SK-N-SH (cell line): ENCODE measurements around the gene PIAS1. TPM values are rescaled to one million over a fixed set of nuclear protein-coding genes. Genes with fewer than 3 reads are reported as not detected.
A peak's percentile ranks its signal among the peaks of the same experiment; 100 is the strongest.

Experiments used
- CTCF ChIA-PET: fragments of 300-600, 350-600 bp; formaldehyde crosslinking; extraction: SDS; loops from one replicate; lab custom pipeline; 2021; lab: Yijun Ruan, JAX
- POLR2A ChIA-PET: fragments of 350-600 bp; sonication (Branson Sonifier 250); formaldehyde crosslinking; extraction: SDS; loops from one replicate; lab custom pipeline; 2020; ENCODE audit warnings: antibody characterized with exemption, inconsistent platforms; lab: Yijun Ruan, JAX
- DNase-seq: peaks from one replicate; pipeline ENCODE4 v3.0.0; 2012
- H2AFZ ChIP-seq: fragments of 200-600 bp; sonication (generic); 2 replicates; pipeline ENCODE4 v1.8.1; 2016; ENCODE audit warnings: antibody characterized with exemption, mild to moderate bottlenecking, low read depth
- H3F3A ChIP-seq: fragments of 200-600 bp; sonication (generic); replicated peaks from 2 replicates; pipeline ENCODE3; 2016; ENCODE audit warnings: antibody characterized with exemption, mild to moderate bottlenecking; ENCODE audit not compliant: insufficient read depth
- H3K27ac ChIP-seq, 2 experiments: fragments of 200-500 bp in 1 of 2; fragments of 200-600 bp in 1 of 2; sonication (Bioruptor generic) in 1 of 2; sonication (generic), shearing (Covaris generic) in 1 of 2; 2 replicates each; pipeline versions ENCODE4 v1.5.1 to v1.6.1; 2014 to 2016; ENCODE audit warnings: low read depth in 2 of 2, inconsistent platforms in 1 of 2, low read length in 1 of 2, mild to moderate bottlenecking in 1 of 2, mixed read lengths in 1 of 2
- H3K27me3 ChIP-seq: fragments of 200-600 bp; sonication (generic), shearing (Covaris generic); 2 replicates; pipeline ENCODE4 v1.6.1; 2016; ENCODE audit warnings: mixed run types; ENCODE audit not compliant: insufficient read depth
- H3K36me3 ChIP-seq, 2 experiments: fragments of 200-500 bp in 1 of 2; fragments of 200-600 bp in 1 of 2; sonication (Bioruptor generic) in 1 of 2; sonication (generic) in 1 of 2; replicated peaks in 1 of 2; 2 replicates each; pipeline versions ENCODE3 to v1.5.1; 2014 to 2016; ENCODE audit warnings: low read length in 1 of 2, mild to moderate bottlenecking in 1 of 2; ENCODE audit not compliant: insufficient read depth in 2 of 2, control insufficient read depth in 1 of 2
- H3K4me1 ChIP-seq, 2 experiments: fragments of 200-500 bp in 1 of 2; fragments of 200-600 bp in 1 of 2; sonication (Bioruptor generic) in 1 of 2; sonication (generic), shearing (Covaris generic) in 1 of 2; 2 replicates each; pipeline versions ENCODE4 v1.5.1 to v1.6.1; 2014 to 2016; ENCODE audit warnings: low read depth in 1 of 2, low read length in 1 of 2, mixed run types in 1 of 2; ENCODE audit not compliant: insufficient read depth in 2 of 2, control insufficient read depth in 1 of 2
- H3K4me2 ChIP-seq: fragments of 200-600 bp; sonication (generic), shearing (Covaris generic); 2 replicates; pipeline ENCODE4 v1.6.1; 2017; ENCODE audit warnings: mixed run types
- H3K4me3 ChIP-seq, 2 experiments: fragments of 200-500 bp in 1 of 2; fragments of 200-600 bp in 1 of 2; sonication (Bioruptor generic) in 1 of 2; sonication (generic), shearing (Covaris generic) in 1 of 2; 2 replicates each; pipeline versions ENCODE4 v1.5.1 to v1.8.1; 2014 to 2016; ENCODE audit warnings: low read depth in 2 of 2, inconsistent platforms in 1 of 2, low read length in 1 of 2, mild to moderate bottlenecking in 1 of 2, mixed read lengths in 1 of 2, moderate library complexity in 1 of 2
- H3K79me2 ChIP-seq: fragments of 200-600 bp; sonication (generic); 2 replicates; pipeline ENCODE4 v1.8.1; 2017; ENCODE audit warnings: mild to moderate bottlenecking; ENCODE audit not compliant: insufficient read depth
- H3K9ac ChIP-seq: fragments of 200-600 bp; sonication (generic); 2 replicates; pipeline ENCODE4 v1.6.1; 2017; ENCODE audit warnings: mixed run types
- H3K9me2 ChIP-seq: fragments of 200-600 bp; sonication (generic); 2 replicates; pipeline ENCODE4 v1.6.1; 2017; ENCODE audit warnings: mixed run types
- H3K9me3 ChIP-seq: fragments of 200-600 bp; sonication (generic); 2 replicates; pipeline ENCODE4 v1.6.1; 2017; ENCODE audit warnings: mixed run types, mild to moderate bottlenecking, moderate library complexity
- H4K20me1 ChIP-seq: fragments of 200-600 bp; sonication (generic); 2 replicates; pipeline ENCODE4 v1.6.1; 2017; ENCODE audit warnings: mild to moderate bottlenecking, mixed run types; ENCODE audit not compliant: insufficient read depth
- CHD2 ChIP-seq: fragments of 150-350 bp; IDR thresholded peaks from 2 replicates; pipeline ENCODE4 v1.6.1; 2018; ENCODE audit warnings: low read length; ENCODE audit not compliant: partially characterized antibody
- ELF1 ChIP-seq: IDR thresholded peaks from 2 replicates; pipeline ENCODE4 v1.4.0; 2012
- EZH2phosphoT487 ChIP-seq: fragments of 200-600 bp; sonication (generic); IDR thresholded peaks from 2 replicates; pipeline ENCODE4 v1.6.1; 2017; ENCODE audit warnings: low read depth, mixed run types, mild to moderate bottlenecking, antibody characterized with exemption, moderate library complexity, borderline replicate concordance
- FOSL2 ChIP-seq: IDR thresholded peaks from 2 replicates; pipeline ENCODE4 v1.4.0; 2012; ENCODE audit warnings: low read depth, mild to moderate bottlenecking, moderate library complexity, borderline replicate concordance
- FOXM1 ChIP-seq: IDR thresholded peaks from 2 replicates; pipeline ENCODE4 v1.4.0; 2012; ENCODE audit warnings: low read depth, mild to moderate bottlenecking
- GABPA ChIP-seq: IDR thresholded peaks from 2 replicates; pipeline ENCODE4 v1.4.0; 2012; ENCODE audit warnings: low read depth, mild to moderate bottlenecking
- GATA2 ChIP-seq: sonication (generic); formaldehyde crosslinking; IDR thresholded peaks from 2 replicates; pipeline ENCODE4 v1.5.0; 2020; ENCODE audit warnings: mild to moderate bottlenecking, missing genetic modification reagents
- IRF3 ChIP-seq: fragments of 150-350 bp; IDR thresholded peaks from 2 replicates; pipeline ENCODE4 v1.6.1; 2016; ENCODE audit warnings: mild to moderate bottlenecking, low read depth, low read length
- MXI1 ChIP-seq: IDR thresholded peaks from 2 replicates; pipeline ENCODE4 v1.6.1; 2012; ENCODE audit warnings: mild to moderate bottlenecking, low read depth, low read length, improper control_type of control experiment
- NFIC ChIP-seq: IDR thresholded peaks from 2 replicates; pipeline ENCODE4 v1.4.0; 2012; ENCODE audit warnings: borderline replicate concordance
- NRF1 ChIP-seq: IDR thresholded peaks from 2 replicates; pipeline ENCODE4 v1.6.1; 2012; ENCODE audit warnings: low read depth, mild to moderate bottlenecking, low read length
- POLR2AphosphoS5 ChIP-seq: IDR thresholded peaks from 2 replicates; pipeline ENCODE4 v1.6.1; 2012; ENCODE audit warnings: low read depth, low read length
- RCOR1 ChIP-seq: fragments of 150-350 bp; IDR thresholded peaks from 2 replicates; pipeline ENCODE4 v1.6.1; 2017; ENCODE audit warnings: antibody characterized with exemption, low read length
- RFX5 ChIP-seq: IDR thresholded peaks from 2 replicates; pipeline ENCODE4 v1.6.1; 2012; ENCODE audit warnings: mild to moderate bottlenecking, improper control_type of control experiment, low read length
- SIN3A ChIP-seq: IDR thresholded peaks from 2 replicates; pipeline ENCODE4 v1.6.1; 2012; ENCODE audit warnings: low read depth, mild to moderate bottlenecking, low read length, moderate library complexity, borderline replicate concordance
- TAF1 ChIP-seq: IDR thresholded peaks from 2 replicates; pipeline ENCODE4 v1.6.1; 2012; ENCODE audit warnings: low read depth, mild to moderate bottlenecking, low read length, moderate library complexity, borderline replicate concordance
- TCF12 ChIP-seq: IDR thresholded peaks from 2 replicates; pipeline ENCODE4 v1.4.0; 2012
- TEAD4 ChIP-seq: IDR thresholded peaks from 2 replicates; pipeline ENCODE4 v1.4.0; 2012; ENCODE audit warnings: mild to moderate bottlenecking, borderline replicate concordance; ENCODE audit not compliant: insufficient read depth
- USF1 ChIP-seq: IDR thresholded peaks from 2 replicates; pipeline ENCODE4 v1.4.0; 2012; ENCODE audit warnings: low read depth, borderline replicate concordance
- USF2 ChIP-seq: fragments of 150-350 bp; IDR thresholded peaks from 2 replicates; pipeline ENCODE4 v1.6.1; 2017; ENCODE audit warnings: antibody characterized with exemption, low read length, low read depth, borderline replicate concordance
- YY1 ChIP-seq: IDR thresholded peaks from 2 replicates; pipeline ENCODE4 v1.4.0; 2012; ENCODE audit warnings: low read depth, mild to moderate bottlenecking
- WGBS: methylation state at CpG from one replicate; pipeline ENCODE4 v1.1.6; 2017; ENCODE audit warnings: low lambda C conversion rate; 5-methylcytosine and 5-hydroxymethylcytosine counted together
- polyA plus RNA-seq, 3 experiments: library from polyadenylated mRNA; depleted of rRNA; stranded (reverse); fragments of >200 nt; gene quantifications; 2 replicates each; pipeline ENCODE4 v1.2.3, GENCODE V29; 2012

Gene PIAS1
- polyA plus RNA-seq, 1 of the 3 experiments (the other 2 are of a cell fraction): 9.0 TPM

- H3K27me3 ChIP-seq: no peaks in the 10 kb centered on the region
- H4K20me1 ChIP-seq: 0 out of 2 replicates have a peak, but pooled peaks cover 6% of the 10 kb centered on the region
- H3K27ac ChIP-seq: no peak overlapping the region; a peak in 1 of 4 replicates
- CTCF ChIA-PET: interaction anchor here (0.6 to 3.3 kb wide), 25 partner anchors 8 to 660 kb away, joined by 3 to 52 read pairs (median 5); partner anchors contain the start of genes CLN6 and PIAS1
- no peaks in the 10 kb centered on the region for H3K9me2 ChIP-seq
- H3K4me1 ChIP-seq: peaks cover 0 to 16% of the 10 kb centered on the region in 2 experiments; a peak in 1 of 4 replicates
- peaks cover 3% of the 10 kb centered on the region for H3F3A ChIP-seq
- no peak for DNase-seq
- TF ChIP-seq FOXM1 (no peak), MXI1 (no peak), USF2 (no peak), CHD2 (no peak), YY1 (no peak), TCF12 (no peak), SIN3A (no peak), FOSL2 (no peak), POLR2AphosphoS5 (no peak), GABPA (no peak)
- no peak overlapping the region for H2AFZ ChIP-seq
- POLR2A ChIA-PET: no interaction called here
- WGBS: 82% methylated on average over 12 of the region's 13 CpGs
- H3K36me3 ChIP-seq: peaks cover 0 to 2% of the 10 kb centered on the region in 2 experiments
- no peak overlapping the region for H3K4me2 ChIP-seq
- no peaks in the 10 kb centered on the region for H3K9me3 ChIP-seq
- peaks cover 3% of the 10 kb centered on the region for H3K79me2 ChIP-seq
- no peak overlapping the region for H3K4me3 ChIP-seq
- no peak overlapping the region for H3K9ac ChIP-seq
These were observed 155.8 kb downstream of the PIAS1 start for GRCh38 chr15:68209735-68210408.

GRCh38 chr15:68210409-68210756, 156.3 kb downstream of the PIAS1 start:
- H3K79me2 ChIP-seq: peaks cover 3% of the 10 kb centered on the region
- no peaks in the 10 kb centered on the region for H3K27me3 ChIP-seq
- no peak overlapping the region; the same call in 1 of the 2 replicates for H3K4me2 ChIP-seq
- 81% methylated on average over 7 of the region's 9 CpGs for WGBS
- ChIA-PET CTCF (interaction anchor here (0.6 to 3.3 kb wide), 27 partner anchors 9 to 661 kb away, joined by 3 to 52 read pairs (median 5); partner anchors contain the start of genes CLN6 and PIAS1), POLR2A (no interaction called here)
- H3K27ac ChIP-seq: peak overlapping the region in 1 of 2 experiments; percentile 67; a peak in 1 of 4 replicates
- no peak for DNase-seq
- no peak overlapping the region for H3K9ac ChIP-seq
- no peak overlapping the region for H2AFZ ChIP-seq
- no peaks in the 10 kb centered on the region for H3K9me2 ChIP-seq
- H3K4me1 ChIP-seq: peaks cover 0 to 16% of the 10 kb centered on the region in 2 experiments; a peak in 1 of 4 replicates
- H4K20me1 ChIP-seq: 0 out of 2 replicates have a peak, but pooled peaks cover 6% of the 10 kb centered on the region
- no peaks in the 10 kb centered on the region for H3K9me3 ChIP-seq
- H3K4me3 ChIP-seq: no peak overlapping the region; a peak in 1 of 4 replicates
- peaks cover 0 to 2% of the 10 kb centered on the region in 2 experiments for H3K36me3 ChIP-seq
- TF ChIP-seq NFIC: no peak
- TF ChIP-seq USF1: no peak
- no peak for TF ChIP-seq MXI1
- TF ChIP-seq RFX5: no peak
- TF ChIP-seq EZH2phosphoT487: no peak
- no peak for TF ChIP-seq TEAD4
- no peak for TF ChIP-seq CHD2
- TF ChIP-seq SIN3A: no peak
- TF ChIP-seq TAF1: no peak
- no peak for TF ChIP-seq NRF1
- no peak for TF ChIP-seq RCOR1
- TF ChIP-seq GABPA: no peak
- no peak for TF ChIP-seq ELF1
- no peak for TF ChIP-seq GATA2 (CRISPR knock-in tag)
- no peak for TF ChIP-seq IRF3
- H3F3A ChIP-seq: peaks cover 3% of the 10 kb centered on the region
